ENCODE data around the gene PLCL1. TPM values are rescaled to one million over a fixed set of nuclear protein-coding genes. Genes with fewer than 3 reads are reported as not detected.

PLCL1 gene
- total RNA-seq, 2 donors from 2014 or later, result 1.3 to 4.9 TPM

GRCh38 chr2:197867033-197867432 is 62.6 kb downstream of the PLCL1 start:
- Mint-ChIP-seq H3K9me3 (no peaks in the 10 kb centered on the region), H3K27ac (no peak overlapping the region), H3K36me3 (peaks cover 0 to 4% of the 10 kb centered on the region in 2 donors)
- ATAC-seq (no peak), DNase-seq (ENCODE audit: low spot score in 2 of 2) (no peak)

- peak; percentile 31 to 62 for ATAC-seq
- H3K9me3 Mint-ChIP-seq, result no peaks in the 10 kb centered on the region
Measured at GRCh38 chr2:197867624-197868023, 63.2 kb downstream of the PLCL1 start.

DNA sequence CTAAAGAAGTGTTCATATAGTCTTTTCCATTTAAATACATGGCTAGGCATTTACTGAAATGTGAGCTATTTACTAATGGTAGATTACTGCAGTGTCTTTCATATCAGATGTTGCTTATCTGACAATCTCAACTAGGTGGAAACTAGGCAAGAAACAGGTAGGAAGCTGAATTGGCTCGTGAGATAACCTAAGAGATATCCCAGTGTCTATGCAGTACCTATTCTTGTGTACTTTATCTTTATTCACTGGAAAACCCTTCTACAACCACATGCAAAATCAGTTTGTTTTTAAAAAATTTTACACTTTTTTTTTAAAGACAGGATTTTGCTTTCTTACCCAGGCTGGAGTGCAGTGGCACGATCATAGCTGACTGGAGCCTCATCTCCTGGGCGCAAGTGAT is 63.8 kb downstream of the PLCL1 start:
- ATAC-seq (no peak), DNase-seq (ENCODE audit: low spot score in 2 of 2) (no peak)
- peak overlapping the region in 1 of 2 donors; percentile 71 for H3K27ac Mint-ChIP-seq
- H3K36me3 Mint-ChIP-seq, result peaks cover 0 to 4% of the 10 kb centered on the region in 2 donors
- no peaks in the 10 kb centered on the region for H3K9me3 Mint-ChIP-seq

More at GRCh38 chr2:197867624-197868023, 63.2 kb downstream of the PLCL1 start:
- Mint-ChIP-seq H3K36me3 (peaks cover 0 to 4% of the 10 kb centered on the region in 2 donors), H3K27ac (no peak overlapping the region)
- DNase-seq (ENCODE audit: low spot score in 2 of 2), result no peak

GRCh38 chr2:197869041-197869440 is 64.6 kb downstream of the PLCL1 start:
- H3K27ac Mint-ChIP-seq, result peak overlapping the region in 1 of 2 donors; percentile 90
- DNase-seq (ENCODE audit: low spot score in 2 of 2) (no peak), ATAC-seq (no peak)
- H3K9me3 Mint-ChIP-seq, result no peaks in the 10 kb centered on the region
- peaks cover 0 to 4% of the 10 kb centered on the region in 2 donors for H3K36me3 Mint-ChIP-seq

DNA sequence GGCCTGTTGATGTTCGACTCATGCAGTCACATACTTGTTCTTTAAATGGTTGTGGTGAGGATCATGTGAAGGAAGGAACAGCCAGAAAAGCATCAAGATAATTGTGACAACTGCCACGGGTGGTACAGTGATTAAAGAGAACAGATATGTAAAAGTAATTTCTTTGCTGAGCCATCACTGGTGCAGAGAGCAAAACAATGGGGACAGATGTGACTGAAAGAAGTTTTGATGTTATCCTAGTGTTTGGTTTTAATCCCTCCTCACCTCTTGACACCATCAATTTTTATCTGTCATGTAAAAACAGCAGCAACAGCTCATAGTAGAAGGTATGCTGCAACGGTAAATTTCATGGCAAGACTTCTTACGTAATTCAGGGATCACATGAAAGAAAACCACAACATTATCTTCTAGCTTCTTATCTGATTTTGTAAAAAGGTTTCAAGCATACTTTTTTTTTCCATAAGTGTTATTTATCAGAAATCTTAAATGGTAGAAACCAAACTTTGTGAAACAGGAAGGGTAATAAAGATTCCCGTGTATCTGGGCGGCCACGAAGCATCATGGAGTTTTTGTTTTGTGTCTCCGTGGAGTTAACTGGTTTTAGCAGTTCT is 65.2 kb downstream of the PLCL1 start:
- no peak for DNase-seq (ENCODE audit: low spot score in 2 of 2)
- peak overlapping the region; percentile 90 to 93 for H3K27ac Mint-ChIP-seq

GRCh38 chr2:197870137-197870536 is 65.7 kb downstream of the PLCL1 start:
- peak; percentile 38 to 39 for ATAC-seq

More for the DNA sequence above, 65.2 kb downstream of the PLCL1 start:
- peak; percentile 66 to 68 for ATAC-seq
- peaks cover 0 to 4% of the 10 kb centered on the region in 2 donors for H3K36me3 Mint-ChIP-seq
- no peaks in the 10 kb centered on the region for H3K9me3 Mint-ChIP-seq

GRCh38 chr2:197871780-197872456 is 67.5 kb downstream of the PLCL1 start:
- ATAC-seq, result no peak
- no peak overlapping the region for H3K27ac Mint-ChIP-seq
- no peak for DNase-seq (ENCODE audit: low spot score in 2 of 2)
- no peaks in the 10 kb centered on the region for H3K9me3 Mint-ChIP-seq
- peaks cover 0 to 4% of the 10 kb centered on the region in 2 donors for H3K36me3 Mint-ChIP-seq

More at GRCh38 chr2:197870137-197870536, 65.7 kb downstream of the PLCL1 start:
- Mint-ChIP-seq H3K9me3 (no peaks in the 10 kb centered on the region), H3K27ac (peak overlapping the region; percentile 90 to 93), H3K36me3 (peaks cover 0 to 4% of the 10 kb centered on the region in 2 donors)
- DNase-seq (ENCODE audit: low spot score in 2 of 2), result no peak

DNA sequence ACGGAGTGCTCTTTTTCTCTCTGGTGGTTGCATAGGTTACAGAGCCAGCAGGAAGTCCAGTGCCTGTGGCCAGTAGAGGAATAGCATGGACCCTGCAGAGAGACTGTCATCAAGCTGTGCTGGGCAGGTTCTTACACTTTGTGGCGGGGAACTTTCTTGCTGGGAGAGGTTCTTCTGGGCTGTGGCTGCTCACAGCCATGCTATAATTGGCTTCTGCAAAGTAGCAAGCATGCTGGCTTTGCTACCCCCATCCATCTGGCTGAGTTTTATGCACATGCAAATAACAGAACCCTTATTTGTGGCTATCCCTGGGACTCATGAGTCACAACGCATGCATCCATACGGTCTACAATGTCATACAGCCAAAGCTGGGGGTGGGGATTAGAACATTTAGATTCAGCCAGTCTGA is 68.9 kb downstream of the PLCL1 start:
- no peaks in the 10 kb centered on the region for H3K9me3 Mint-ChIP-seq
- no peak overlapping the region for H3K27ac Mint-ChIP-seq
- peak; percentile 34 to 39 for ATAC-seq
- DNase-seq (ENCODE audit: low spot score in 2 of 2), result no peak
- H3K36me3 Mint-ChIP-seq, result peaks cover 0 to 4% of the 10 kb centered on the region in 2 donors

DNA sequence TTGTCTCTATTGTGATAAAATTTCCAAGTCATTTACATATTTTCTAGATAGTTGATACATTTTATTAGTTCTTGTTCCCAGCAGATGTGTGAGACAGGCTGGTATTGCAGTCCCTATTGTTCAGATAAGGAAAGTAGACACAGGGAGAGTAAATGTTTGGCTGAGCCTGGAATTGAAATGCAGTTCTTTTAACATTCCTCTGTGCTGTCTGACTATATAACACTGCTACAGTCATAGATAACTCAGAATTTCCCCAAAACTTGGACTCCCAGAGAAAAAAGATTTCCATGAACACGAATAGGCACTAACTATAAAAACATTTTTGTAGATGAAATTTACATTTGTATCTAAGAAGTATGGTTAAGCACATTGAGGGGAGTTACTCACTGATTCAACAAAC is 71.4 kb downstream of the PLCL1 start:
- Mint-ChIP-seq H3K36me3 (no peaks in the 10 kb centered on the region), H3K27ac (peak overlapping the region in 1 of 2 donors; percentile 19), H3K9me3 (no peaks in the 10 kb centered on the region)
- ATAC-seq (no peak), DNase-seq (ENCODE audit: low spot score in 2 of 2) (no peak)

DNA sequence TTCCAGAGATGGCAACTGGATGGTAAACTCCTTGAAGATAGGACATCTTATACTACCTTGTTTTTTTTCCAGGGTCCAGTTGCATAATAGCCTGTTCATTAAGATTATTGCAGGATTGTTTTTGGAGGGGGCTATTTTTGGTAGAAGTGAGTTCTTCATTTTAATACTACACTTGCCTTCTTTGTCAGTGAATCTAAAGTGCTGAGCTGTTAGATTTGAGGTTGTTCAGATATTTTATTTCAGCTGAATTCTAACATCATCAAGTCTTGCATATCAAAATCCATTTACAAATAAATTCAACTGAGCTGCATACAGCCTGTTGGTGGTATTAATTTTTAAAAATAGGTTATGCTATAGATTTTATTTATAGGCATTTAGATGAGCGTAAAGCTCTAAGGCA is 72.1 kb downstream of the PLCL1 start:
- Mint-ChIP-seq H3K36me3 (no peaks in the 10 kb centered on the region), H3K9me3 (no peaks in the 10 kb centered on the region), H3K27ac (no peak overlapping the region)
- no peak for DNase-seq (ENCODE audit: low spot score in 2 of 2)
- no peak for ATAC-seq

- DNase-seq (ENCODE audit: low spot score in 2 of 2) (no peak), ATAC-seq (no peak)
- Mint-ChIP-seq H3K36me3 (no peaks in the 10 kb centered on the region), H3K9me3 (no peaks in the 10 kb centered on the region), H3K27ac (no peak overlapping the region)
Measured at GRCh38 chr2:197877038-197877437, 72.6 kb downstream of the PLCL1 start.

GRCh38 chr2:197878792-197879191 is 74.4 kb downstream of the PLCL1 start:
- DNase-seq (ENCODE audit: low spot score in 2 of 2) (no peak), ATAC-seq (no peak)
- H3K9me3 Mint-ChIP-seq, result no peaks in the 10 kb centered on the region
- no peak overlapping the region for H3K27ac Mint-ChIP-seq
- H3K36me3 Mint-ChIP-seq, result no peaks in the 10 kb centered on the region

DNA sequence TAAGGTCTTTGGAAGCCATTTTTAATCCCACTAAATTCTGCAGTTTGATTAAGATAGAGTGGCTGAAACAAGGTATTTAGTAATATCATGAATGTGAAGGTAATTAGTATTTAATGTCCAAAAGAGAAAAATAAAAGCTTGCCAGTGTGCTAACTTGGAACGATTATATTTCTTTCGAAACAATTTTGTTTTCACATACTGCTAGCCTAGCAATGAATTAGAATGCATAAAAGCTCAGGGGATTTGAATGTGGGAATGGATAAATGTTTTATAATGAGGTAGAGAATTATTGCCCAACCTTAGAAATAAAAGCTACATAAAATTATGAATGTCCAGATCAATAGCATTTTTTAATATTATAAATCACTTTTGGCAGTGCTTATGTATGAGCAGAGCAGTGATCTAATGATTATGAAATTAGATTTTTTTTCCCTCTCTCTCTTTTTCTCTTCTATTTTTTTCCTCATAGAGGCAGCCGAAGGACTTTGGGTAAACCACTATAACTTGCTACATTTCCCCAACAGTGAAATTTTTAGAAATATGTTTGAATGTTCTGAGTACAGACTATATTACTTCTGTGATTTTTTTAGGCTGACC is 75.5 kb downstream of the PLCL1 start:
- Mint-ChIP-seq H3K9me3 (peaks cover 0 to 6% of the 10 kb centered on the region in 2 donors), H3K27ac (no peak overlapping the region), H3K36me3 (peaks cover 0 to 7% of the 10 kb centered on the region in 2 donors)
- no peak for ATAC-seq
- DNase-seq (ENCODE audit: low spot score in 2 of 2), result no peak

GRCh38 chr2:197883354-197884032 is 79.1 kb downstream of the PLCL1 start:
- peaks cover 0 to 22% of the 10 kb centered on the region in 2 donors for H3K36me3 Mint-ChIP-seq
- H3K27ac Mint-ChIP-seq, result no peak overlapping the region
- no peak for DNase-seq (ENCODE audit: low spot score in 2 of 2)
- peaks cover 0 to 14% of the 10 kb centered on the region in 2 donors for H3K9me3 Mint-ChIP-seq
- ATAC-seq, result no peak

DNA sequence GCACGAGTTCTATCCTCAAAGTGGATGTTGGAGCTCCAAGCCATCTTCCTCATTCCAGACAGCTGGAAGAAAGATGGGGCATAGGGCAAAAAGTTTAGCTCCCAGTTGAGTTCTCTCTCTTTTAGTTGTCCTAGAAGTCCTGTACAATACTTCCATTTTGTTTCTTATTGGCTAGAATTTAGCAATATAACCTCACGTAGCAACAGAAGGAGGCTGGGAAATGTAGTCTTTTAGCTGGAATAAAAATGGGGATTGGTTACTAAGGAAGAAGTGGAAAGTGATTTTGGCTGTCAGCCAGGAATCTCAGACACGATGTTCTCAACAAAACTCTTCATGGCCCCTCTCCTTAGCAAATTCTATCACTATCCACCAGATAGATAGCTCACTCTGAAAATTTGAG is 79.9 kb downstream of the PLCL1 start:
- Mint-ChIP-seq H3K36me3 (peaks cover 0 to 22% of the 10 kb centered on the region in 2 donors), H3K27ac (no peak overlapping the region), H3K9me3 (peaks cover 0 to 14% of the 10 kb centered on the region in 2 donors)
- ATAC-seq (no peak), DNase-seq (ENCODE audit: low spot score in 2 of 2) (no peak)

DNA sequence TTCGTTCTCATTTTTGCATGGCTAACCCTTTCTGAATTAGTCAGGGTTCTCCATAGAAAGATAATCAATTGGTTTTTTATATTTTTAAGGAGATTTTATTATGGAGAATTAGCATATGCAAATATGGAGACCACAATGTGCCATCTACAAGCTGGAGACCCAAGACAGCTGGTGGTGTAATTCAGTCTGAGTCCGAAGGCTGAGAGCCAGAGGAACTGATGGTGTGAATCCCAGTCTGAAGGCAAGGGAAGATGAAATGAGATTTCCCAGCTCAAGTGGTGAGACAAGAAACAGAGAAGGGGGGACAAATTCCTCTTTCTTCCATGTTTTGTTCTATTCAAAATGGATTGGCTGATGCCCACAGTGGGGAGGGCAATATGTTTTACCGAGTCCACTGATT is 80.7 kb downstream of the PLCL1 start:
- Mint-ChIP-seq H3K27ac (no peak overlapping the region), H3K9me3 (peaks cover 0 to 14% of the 10 kb centered on the region in 2 donors), H3K36me3 (peaks cover 0 to 22% of the 10 kb centered on the region in 2 donors)
- no peak for ATAC-seq
- DNase-seq (ENCODE audit: low spot score in 2 of 2), result no peak

- no peak overlapping the region for H3K27ac Mint-ChIP-seq
Measured at GRCh38 chr2:197885587-197885986, 81.2 kb downstream of the PLCL1 start.

More at GRCh38 chr2:197885587-197885986, 81.2 kb downstream of the PLCL1 start:
- H3K36me3 Mint-ChIP-seq, result peaks cover 0 to 22% of the 10 kb centered on the region in 2 donors
- DNase-seq (ENCODE audit: low spot score in 2 of 2) (no peak), ATAC-seq (no peak)
- peaks cover 0 to 14% of the 10 kb centered on the region in 2 donors for H3K9me3 Mint-ChIP-seq
